HepG2 (cell line): Measurements from ENCODE around the gene TRPV6. TPM values are rescaled to one million over a fixed set of nuclear protein-coding genes. Genes with fewer than 3 reads are reported as not detected.

Experiments used
- ATAC-seq: fragments of 200-7000 bp; cut with Tn5 transposase; 3 replicates; pipeline ENCODE4 v1.9.1; 2020; ENCODE audit warnings: mild to moderate bottlenecking, moderate library complexity
- BruUV-seq: library from RNA; stranded (reverse); fragments of 400-500 nt; replicated peaks from 2 replicates; lab custom pipeline; 2021; lab: Mats Ljungman, UMichigan
- CTCF ChIA-PET: fragments of 300-600 bp; formaldehyde crosslinking; extraction: SDS; loops from one replicate; lab custom pipeline; 2021; ENCODE audit warnings: low total read pairs, inconsistent platforms, low intra/inter-chr PET ratio; lab: Yijun Ruan, JAX
- POLR2A ChIA-PET: fragments of 350-600 bp; sonication (Branson Sonifier 250); formaldehyde crosslinking; loops from one replicate; lab custom pipeline; 2020; ENCODE audit warnings: antibody characterized with exemption, inconsistent platforms; lab: Yijun Ruan, JAX
- DNase-seq: peaks from one replicate; pipeline ENCODE4 v3.0.0-alpha.2; 2015; ENCODE audit warnings: low spot score
- FAIRE-seq: peaks from 3 replicates; lab custom pipeline; 2011; peaks lifted over from hg19 to GRCh38; lab: Jason Lieb, UNC
- H2AFZ ChIP-seq: one replicate; pipeline ENCODE4 v1.6.1; 2011; ENCODE audit warnings: low read length, inconsistent platforms
- H3K27ac ChIP-seq: fragments of 300-600 bp; 3 replicates; pipeline ENCODE4 v1.8.0; 2011; ENCODE audit warnings: mixed run types, mild to moderate bottlenecking, mixed read lengths, low read length, inconsistent platforms; ENCODE audit not compliant: insufficient read depth; ENCODE audit errors: extremely low read length
- H3K27me3 ChIP-seq, 2 experiments: fragments of 200-600 bp in 1 of 2; 2 replicates in 1 of 2; 3 replicates in 1 of 2; pipeline versions ENCODE4 v1.6.0 to v1.8.0; 2011; ENCODE audit warnings: low read length in 2 of 2, mild to moderate bottlenecking in 2 of 2, moderate library complexity in 2 of 2, inconsistent platforms in 1 of 2; ENCODE audit not compliant: insufficient read depth in 2 of 2, control insufficient read depth in 1 of 2
- H3K36me3 ChIP-seq, 2 experiments: fragments of 200-600 bp in 1 of 2; replicated peaks in 1 of 2; 2 replicates in 1 of 2; 3 replicates in 1 of 2; pipeline versions ENCODE4 v1.5.1 to v1.8.0; 2011; ENCODE audit warnings: low read length in 2 of 2, inconsistent platforms in 1 of 2; ENCODE audit not compliant: insufficient read depth in 2 of 2, control insufficient read depth in 1 of 2
- H3K4me1 ChIP-seq: 2 replicates; pipeline ENCODE4 v1.5.1; 2012; ENCODE audit warnings: low read length, inconsistent platforms; ENCODE audit not compliant: insufficient read depth
- H3K4me2 ChIP-seq: 2 replicates; pipeline ENCODE4 v1.6.0; 2011; ENCODE audit warnings: low read depth, low read length, inconsistent platforms
- H3K4me3 ChIP-seq, 3 experiments: fragments of 200-600 bp in 1 of 3; sonication (generic), shearing (Covaris generic) in 1 of 3; replicated peaks in 1 of 3; 2 replicates each; pipeline ENCODE4 v1.5.1; 2011 to 2016; ENCODE audit warnings: low read length in 3 of 3, inconsistent platforms in 2 of 3, low read depth in 2 of 3, mild to moderate bottlenecking in 2 of 3, control low read depth in 1 of 3, mixed read lengths in 1 of 3; ENCODE audit not compliant: insufficient read depth in 1 of 3
- H3K79me2 ChIP-seq: one replicate; pipeline ENCODE4 v1.6.1; 2011; ENCODE audit warnings: low read length, inconsistent platforms; ENCODE audit not compliant: insufficient read depth
- H3K9ac ChIP-seq: 2 replicates; pipeline ENCODE4 v1.6.0; 2011; ENCODE audit warnings: mild to moderate bottlenecking, low read depth, low read length, inconsistent platforms; ENCODE audit not compliant: insufficient read depth
- H3K9me3 ChIP-seq: 2 replicates; pipeline ENCODE4 v1.5.1; 2012; ENCODE audit warnings: mild to moderate bottlenecking, low read length
- H4K20me1 ChIP-seq: 2 replicates; pipeline ENCODE4 v1.6.0; 2011; ENCODE audit warnings: inconsistent platforms, mild to moderate bottlenecking, low read length, moderate library complexity; ENCODE audit not compliant: insufficient read depth
- CEBPG ChIP-seq: IDR thresholded peaks from 2 replicates; pipeline ENCODE4 v1.6.1; 2016
- MTA3 ChIP-seq: sonication (generic); formaldehyde crosslinking; IDR thresholded peaks from 2 replicates; pipeline ENCODE4 v1.4.0; 2020; ENCODE audit warnings: missing genetic modification reagents
- PLRG1 ChIP-seq: fragments of 450-650 bp; conservative IDR thresholded peaks from 2 replicates; pipeline ENCODE4 v1.6.1; 2016
- SIN3A ChIP-seq: IDR thresholded peaks from 2 replicates; pipeline ENCODE4 v1.6.1; 2011; ENCODE audit warnings: low read depth, mild to moderate bottlenecking, control low read depth, low read length, borderline replicate concordance
- TERF1 ChIP-seq: sonication (generic); formaldehyde crosslinking; IDR thresholded peaks from 2 replicates; pipeline ENCODE4 v1.8.0; 2022; ENCODE audit warnings: mild to moderate bottlenecking, missing genetic modification reagents, moderate library complexity
- ZBTB21 ChIP-seq: sonication (generic); formaldehyde crosslinking; IDR thresholded peaks from 2 replicates; pipeline ENCODE4 v1.4.0; 2020; ENCODE audit warnings: missing genetic modification reagents
- ZBTB33 ChIP-seq: sonication (generic); formaldehyde crosslinking; IDR thresholded peaks from 2 replicates; pipeline ENCODE4 v1.4.0; 2020; ENCODE audit warnings: missing genetic modification reagents
- ZNF12 ChIP-seq: sonication (generic); formaldehyde crosslinking; IDR thresholded peaks from 2 replicates; pipeline ENCODE4 v1.5.0; 2020; ENCODE audit warnings: missing genetic modification reagents
- ZNF446 ChIP-seq: sonication (generic); formaldehyde crosslinking; IDR thresholded peaks from 2 replicates; pipeline ENCODE4 v1.5.0; 2020; ENCODE audit warnings: mild to moderate bottlenecking, missing genetic modification reagents
- ZNF850 ChIP-seq: sonication (generic); formaldehyde crosslinking; conservative IDR thresholded peaks from 2 replicates; pipeline ENCODE4 v1.9.0; 2021; ENCODE audit warnings: mild to moderate bottlenecking, missing genetic modification reagents
- WGBS: methylation state at CpG from one replicate; pipeline ENCODE4 v1.1.6; 2017; ENCODE audit warnings: low lambda C conversion rate; 5-methylcytosine and 5-hydroxymethylcytosine counted together
- in situ Hi-C: cut with HindIII; loops from 2 replicates; pipeline ENCODE4 v1.10.0; 2017; ENCODE audit warnings: low pct_unique_long_range_greater_than_20kb; ENCODE audit not compliant: extremely low pct_ligation_motif_present
- intact Hi-C: fragments of 100-400 bp; cut with micrococcal nuclease; formaldehyde crosslinking; loops from one replicate; pipeline ENCODE4 v1.10.0; 2022; ENCODE audit not compliant: unreplicated experiment
- polyA plus RNA-seq, 8 experiments: library from polyadenylated mRNA; depleted of rRNA in 3 of 8; stranded (reverse) in 7 of 8; unstranded in 1 of 8; fragments of >200 nt; fragmentation: Illumina TruSeq in 4 of 8; extraction: Trizol in 4 of 8; gene quantifications; 2 replicates each; pipeline versions ENCODE4 v1.2.1 to v1.2.3, GENCODE V29; 2011 to 2016; ENCODE audit warnings: low read depth in 4 of 8, missing spikeins in 1 of 8, mixed read lengths in 1 of 8; ENCODE audit not compliant: insufficient read depth in 1 of 8
- total RNA-seq, 5 experiments: library from RNA; depleted of rRNA; stranded (reverse); fragments of >200 nt; fragmentation: Illumina TruSeq; extraction: Trizol; gene quantifications; 2 replicates each; pipeline ENCODE4 v1.2.3, GENCODE V29; 2016; ENCODE audit warnings: low read depth in 1 of 5
- TF ChIP-seq, protein P1 (sequence below): sonication (generic); formaldehyde crosslinking; IDR thresholded peaks from one replicate; pipeline ENCODE4 v1.5.1; 2020; ENCODE audit warnings: mild to moderate bottlenecking, missing genetic modification reagents; ENCODE audit errors: not compliant biosample characterization

TRPV6 gene
- total and polyA plus RNA-seq, 2 of the 13 experiments (the other 11 are each of a cell fraction or from before 2014, with no cell fraction given): not detected

GRCh38 chr7:142860968-142861367 lies 24.6 kb downstream of the TRPV6 start:
- in situ Hi-C loops (no loop called here), intact Hi-C loops (no loop called here)
- ChIA-PET CTCF (no interaction called here), POLR2A (no interaction called here)
- Histone ChIP-seq H3K4me1 (no peaks in the 10 kb centered on the region), H4K20me1 (no peaks in the 10 kb centered on the region), H3K4me3 (no peak overlapping the region), H3K27ac (no peak overlapping the region), H3K4me2 (no peak overlapping the region), H2AFZ (no peak overlapping the region), H3K9ac (no peak overlapping the region), H3K27me3 (peaks cover 8 to 62% of the 10 kb centered on the region in 2 experiments; a peak in 4 of 5 replicates), H3K36me3 (no peaks in the 10 kb centered on the region), H3K79me2 (no peaks in the 10 kb centered on the region), H3K9me3 (no peaks in the 10 kb centered on the region)
- DNase-seq: no peak
- no peak for FAIRE-seq
- TF ChIP-seq PLRG1: no peak
- TF ChIP-seq CEBPG: no peak
- TF ChIP-seq, protein P1, sequence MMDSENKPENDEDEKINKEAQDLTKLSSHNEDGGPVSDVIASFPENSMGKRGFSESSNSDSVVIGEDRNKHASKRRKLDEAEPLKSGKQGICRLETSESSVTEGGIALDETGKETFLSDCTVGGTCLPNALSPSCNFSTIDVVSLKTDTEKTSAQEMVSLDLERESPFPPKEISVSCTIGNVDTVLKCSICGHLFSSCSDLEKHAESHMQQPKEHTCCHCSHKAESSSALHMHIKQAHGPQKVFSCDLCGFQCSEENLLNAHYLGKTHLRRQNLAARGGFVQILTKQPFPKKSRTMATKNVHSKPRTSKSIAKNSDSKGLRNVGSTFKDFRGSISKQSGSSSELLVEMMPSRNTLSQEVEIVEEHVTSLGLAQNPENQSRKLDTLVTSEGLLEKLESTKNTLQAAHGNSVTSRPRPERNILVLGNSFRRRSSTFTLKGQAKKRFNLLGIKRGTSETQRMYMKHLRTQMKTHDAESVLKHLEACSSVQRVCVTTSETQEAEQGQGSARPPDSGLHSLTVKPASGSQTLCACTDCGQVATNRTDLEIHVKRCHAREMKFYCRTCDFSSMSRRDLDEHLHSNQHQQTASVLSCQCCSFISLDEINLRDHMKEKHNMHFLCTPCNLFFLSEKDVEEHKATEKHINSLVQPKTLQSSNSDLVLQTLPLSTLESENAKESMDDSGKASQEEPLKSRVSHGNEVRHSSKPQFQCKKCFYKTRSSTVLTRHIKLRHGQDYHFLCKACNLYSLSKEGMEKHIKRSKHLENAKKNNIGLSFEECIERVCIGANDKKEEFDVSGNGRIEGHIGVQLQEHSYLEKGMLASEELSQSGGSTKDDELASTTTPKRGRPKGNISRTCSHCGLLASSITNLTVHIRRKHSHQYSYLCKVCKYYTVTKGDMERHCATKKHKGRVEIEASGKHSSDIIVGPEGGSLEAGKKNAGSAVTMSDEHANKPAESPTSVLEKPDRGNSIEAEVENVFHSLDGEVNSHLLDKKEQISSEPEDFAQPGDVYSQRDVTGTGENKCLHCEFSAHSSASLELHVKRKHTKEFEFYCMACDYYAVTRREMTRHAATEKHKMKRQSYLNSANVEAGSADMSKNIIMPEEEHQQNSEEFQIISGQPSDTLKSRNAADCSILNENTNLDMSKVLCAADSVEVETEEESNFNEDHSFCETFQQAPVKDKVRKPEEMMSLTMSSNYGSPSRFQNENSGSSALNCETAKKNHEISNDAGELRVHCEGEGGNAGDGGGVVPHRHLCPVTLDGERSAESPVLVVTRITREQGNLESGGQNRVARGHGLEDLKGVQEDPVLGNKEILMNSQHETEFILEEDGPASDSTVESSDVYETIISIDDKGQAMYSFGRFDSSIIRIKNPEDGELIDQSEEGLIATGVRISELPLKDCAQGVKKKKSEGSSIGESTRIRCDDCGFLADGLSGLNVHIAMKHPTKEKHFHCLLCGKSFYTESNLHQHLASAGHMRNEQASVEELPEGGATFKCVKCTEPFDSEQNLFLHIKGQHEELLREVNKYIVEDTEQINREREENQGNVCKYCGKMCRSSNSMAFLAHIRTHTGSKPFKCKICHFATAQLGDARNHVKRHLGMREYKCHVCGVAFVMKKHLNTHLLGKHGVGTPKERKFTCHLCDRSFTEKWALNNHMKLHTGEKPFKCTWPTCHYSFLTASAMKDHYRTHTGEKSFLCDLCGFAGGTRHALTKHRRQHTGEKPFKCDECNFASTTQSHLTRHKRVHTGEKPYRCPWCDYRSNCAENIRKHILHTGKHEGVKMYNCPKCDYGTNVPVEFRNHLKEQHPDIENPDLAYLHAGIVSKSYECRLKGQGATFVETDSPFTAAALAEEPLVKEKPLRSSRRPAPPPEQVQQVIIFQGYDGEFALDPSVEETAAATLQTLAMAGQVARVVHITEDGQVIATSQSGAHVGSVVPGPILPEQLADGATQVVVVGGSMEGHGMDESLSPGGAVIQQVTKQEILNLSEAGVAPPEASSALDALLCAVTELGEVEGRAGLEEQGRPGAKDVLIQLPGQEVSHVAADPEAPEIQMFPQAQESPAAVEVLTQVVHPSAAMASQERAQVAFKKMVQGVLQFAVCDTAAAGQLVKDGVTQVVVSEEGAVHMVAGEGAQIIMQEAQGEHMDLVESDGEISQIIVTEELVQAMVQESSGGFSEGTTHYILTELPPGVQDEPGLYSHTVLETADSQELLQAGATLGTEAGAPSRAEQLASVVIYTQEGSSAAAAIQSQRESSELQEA (CRISPR knock-in tag): no peak
- no peak for TF ChIP-seq ZBTB33
- TF ChIP-seq MTA3 (CRISPR knock-in tag): no peak
- TF ChIP-seq ZBTB21: no peak
- no peak for TF ChIP-seq SIN3A
- no peak for TF ChIP-seq ZNF850 (CRISPR knock-in tag)
- TF ChIP-seq ZNF12 (CRISPR knock-in tag): no peak
- TF ChIP-seq ZNF446: no peak
- TF ChIP-seq TERF1 (CRISPR knock-in tag): no peak
- no peak for ATAC-seq
- no TSS peak for BruUV-seq
- 0% methylated on average over 3 of the region's 3 CpGs for whole genome bisulfite sequencing
